GM18870 (cell line): Measurements from ENCODE around the gene AQP2.

Source experiments
- ATAC-seq: cut with Tn5 transposase; IDR thresholded peaks from one replicate; pipeline ENCODE4 v1.9.1; 2021; ENCODE audit warnings: moderate library complexity; ENCODE audit not compliant: unreplicated experiment

AQP2 gene

GRCh38 chr12:49954863-49955830 lies 4.6 kb downstream of the AQP2 start:
- ATAC-seq = no peak

- no peak for ATAC-seq
These were observed 5.5 kb downstream of the AQP2 start for GRCh38 chr12:49955899-49956662.

GRCh38 chr12:49956663-49957569 lies 6.4 kb downstream of the AQP2 start:
- ATAC-seq = no peak

GRCh38 chr12:49957570-49957967 lies 7.0 kb downstream of the AQP2 start:
- ATAC-seq = no peak

- ATAC-seq = no peak
These were observed 9.3 kb downstream of the AQP2 start for GRCh38 chr12:49959685-49960473.

GRCh38 chr12:49960474-49961110 lies 10.1 kb downstream of the AQP2 start:
- no peak for ATAC-seq

- ATAC-seq = no peak
These were observed 10.8 kb downstream of the AQP2 start, which contains the start of gene AQP5 for GRCh38 chr12:49961111-49961922. AQP5 (plus strand) TSS chr12:49961872; CDS start chr12:49962018, 146 bp downstream.

GRCh38 chr12:49961993-49962764 lies 11.6 kb downstream of the AQP2 start:
- no peak for ATAC-seq

- no peak for ATAC-seq
These were observed 12.6 kb downstream of the AQP2 start for GRCh38 chr12:49962861-49963765.

GRCh38 chr12:49963976-49964815 lies 13.7 kb downstream of the AQP2 start:
- ATAC-seq = no peak

- ATAC-seq = no peak
These were observed 14.5 kb downstream of the AQP2 start for GRCh38 chr12:49964849-49965624.

GRCh38 chr12:49965836-49966235 lies 15.3 kb downstream of the AQP2 start:
- no peak for ATAC-seq

- no peak for ATAC-seq
These were observed 16.0 kb downstream of the AQP2 start for GRCh38 chr12:49966511-49967041.

- peak; percentile 66 for ATAC-seq
These were observed 16.7 kb downstream of the AQP2 start for GRCh38 chr12:49967042-49967776.
